NCI-H1092 (cell line): ENCODE measurements around the gene CARD14.
"Not testable (repeated sequence)": the region's sequence is repeated elsewhere in the genome, so short reads cannot be mapped to it uniquely, and the experiment has no call there.

Experiments used
- DNase-seq: peaks from one replicate; lab custom pipeline; 2025; lab: John Stamatoyannopoulos, UW

The CARD14 gene

DNA sequence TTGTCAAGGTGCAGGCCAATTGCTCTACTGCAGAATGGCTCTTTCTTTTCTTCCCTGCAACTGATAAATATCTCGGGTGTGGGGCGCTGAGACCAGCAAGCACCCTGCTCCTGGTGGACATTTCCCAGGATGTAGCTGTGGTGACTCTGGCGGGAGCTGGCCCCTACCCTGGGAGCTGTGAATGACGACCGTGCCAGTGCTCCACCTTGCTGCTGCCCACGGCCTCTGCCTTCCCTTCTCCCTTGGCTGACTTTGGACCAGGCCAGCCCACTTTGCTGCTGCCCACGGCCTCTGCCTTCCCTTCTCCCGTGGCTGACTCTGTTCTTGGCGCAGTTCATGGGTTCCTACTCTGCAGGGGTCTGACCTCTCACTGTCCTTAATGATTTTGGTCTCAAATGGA, 16.1 kb downstream of the CARD14 start:
- no peak for DNase-seq

DNA sequence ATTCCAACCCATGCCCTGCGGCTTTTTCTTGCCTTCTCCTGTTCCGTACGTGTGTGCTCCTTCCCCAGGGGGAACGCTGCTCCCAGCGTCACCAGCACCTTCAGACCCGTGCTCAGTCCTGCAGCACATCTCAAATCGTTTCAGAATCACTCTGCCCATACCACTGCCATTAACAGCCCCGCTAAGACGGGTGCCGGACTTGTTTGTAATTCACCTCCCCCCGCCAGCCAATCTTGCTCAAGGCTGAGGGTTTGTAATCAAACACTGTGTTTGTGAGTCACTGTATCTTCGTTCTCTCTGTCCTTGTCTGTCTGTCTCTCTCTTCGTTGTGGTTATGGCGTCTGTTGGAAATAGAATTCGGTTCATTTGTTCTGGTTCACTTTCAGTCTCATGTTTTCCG, 17.3 kb downstream of the CARD14 start:
- DNase-seq: no peak

DNA sequence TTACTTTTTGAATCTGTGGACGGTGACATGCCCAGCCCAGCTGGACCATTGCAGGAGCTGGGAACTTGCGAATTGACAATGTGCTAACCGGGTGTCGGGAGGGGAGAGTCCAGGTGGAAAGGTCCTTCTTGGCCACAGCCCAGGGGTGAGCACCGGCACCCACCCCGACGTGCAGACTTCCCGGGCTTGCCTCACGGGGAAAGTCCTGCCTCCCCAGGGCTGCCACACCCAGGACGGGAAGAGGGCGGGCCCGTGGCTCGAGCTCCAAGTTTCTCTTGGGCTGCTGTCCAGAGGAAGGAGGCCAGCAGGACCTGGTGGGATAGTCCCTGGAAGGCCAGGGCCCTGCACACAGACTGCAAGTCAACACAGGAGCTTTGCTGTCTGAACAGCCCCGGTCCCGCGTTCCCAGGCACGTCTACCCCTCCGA, 17.7 kb downstream of the CARD14 start:
- no peak for DNase-seq

DNA sequence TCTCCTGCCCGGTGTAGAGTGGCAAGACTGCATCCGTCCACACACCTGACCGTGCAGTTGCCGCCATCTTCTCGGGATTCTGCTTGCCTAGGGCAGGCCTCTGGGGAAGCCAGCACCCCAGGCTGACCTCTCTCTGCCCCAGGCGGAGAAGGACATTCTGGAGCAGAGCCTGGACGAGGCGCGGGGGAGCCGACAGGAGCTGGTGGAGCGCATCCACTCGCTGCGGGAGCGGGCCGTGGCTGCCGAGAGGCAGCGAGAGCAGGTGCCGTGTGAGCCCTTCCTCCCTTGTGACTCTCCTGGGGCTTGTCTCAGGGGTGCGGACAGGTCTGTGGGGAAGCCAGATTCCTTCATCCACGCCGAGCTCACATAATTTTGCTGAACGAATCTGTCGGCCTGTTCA, 19.8 kb downstream of the CARD14 start:
- DNase-seq: no peak

DNA sequence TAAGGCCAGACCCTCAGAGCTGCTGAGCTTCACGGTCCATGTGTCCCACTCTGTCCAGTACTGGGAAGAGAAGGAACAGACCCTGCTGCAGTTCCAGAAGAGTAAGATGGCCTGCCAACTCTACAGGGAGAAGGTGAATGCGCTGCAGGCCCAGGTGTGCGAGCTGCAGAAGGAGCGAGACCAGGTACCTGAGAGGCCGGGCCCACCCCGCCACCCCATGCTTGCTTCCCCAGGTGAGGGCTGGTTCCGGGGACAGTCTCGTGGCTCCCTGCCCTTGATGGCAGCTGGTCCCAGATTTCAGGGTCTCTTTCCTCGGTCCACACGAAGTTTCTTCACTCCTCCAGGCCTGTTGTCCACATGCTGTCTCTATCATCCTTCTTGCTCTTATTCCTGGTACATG, 20.9 kb downstream of the CARD14 start:
- DNase-seq: no peak

DNA sequence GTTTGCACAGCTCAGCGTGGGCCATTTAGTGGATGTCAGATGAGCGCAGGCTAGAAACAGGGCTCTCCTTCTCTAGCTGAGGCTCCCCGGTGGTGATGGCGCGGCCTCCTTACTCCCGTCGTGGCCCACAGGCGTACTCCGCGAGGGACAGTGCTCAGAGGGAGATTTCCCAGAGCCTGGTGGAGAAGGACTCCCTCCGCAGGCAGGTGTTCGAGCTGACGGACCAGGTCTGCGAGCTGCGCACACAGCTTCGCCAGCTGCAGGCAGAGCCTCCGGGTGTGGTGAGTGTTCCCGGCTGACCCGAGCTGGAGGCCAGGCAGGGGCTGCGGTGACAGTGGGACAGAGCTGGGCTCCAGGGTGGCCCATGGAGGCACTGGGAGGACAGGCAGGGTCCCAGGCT, 21.4 kb downstream of the CARD14 start:
- DNase-seq: no peak

GRCh38 chr17:80191865-80192661, 22.2 kb downstream of the CARD14 start:
- DNase-seq: no peak

- no peak for DNase-seq
Measured at GRCh38 chr17:80195141-80195540, 25.3 kb downstream of the CARD14 start.

DNA sequence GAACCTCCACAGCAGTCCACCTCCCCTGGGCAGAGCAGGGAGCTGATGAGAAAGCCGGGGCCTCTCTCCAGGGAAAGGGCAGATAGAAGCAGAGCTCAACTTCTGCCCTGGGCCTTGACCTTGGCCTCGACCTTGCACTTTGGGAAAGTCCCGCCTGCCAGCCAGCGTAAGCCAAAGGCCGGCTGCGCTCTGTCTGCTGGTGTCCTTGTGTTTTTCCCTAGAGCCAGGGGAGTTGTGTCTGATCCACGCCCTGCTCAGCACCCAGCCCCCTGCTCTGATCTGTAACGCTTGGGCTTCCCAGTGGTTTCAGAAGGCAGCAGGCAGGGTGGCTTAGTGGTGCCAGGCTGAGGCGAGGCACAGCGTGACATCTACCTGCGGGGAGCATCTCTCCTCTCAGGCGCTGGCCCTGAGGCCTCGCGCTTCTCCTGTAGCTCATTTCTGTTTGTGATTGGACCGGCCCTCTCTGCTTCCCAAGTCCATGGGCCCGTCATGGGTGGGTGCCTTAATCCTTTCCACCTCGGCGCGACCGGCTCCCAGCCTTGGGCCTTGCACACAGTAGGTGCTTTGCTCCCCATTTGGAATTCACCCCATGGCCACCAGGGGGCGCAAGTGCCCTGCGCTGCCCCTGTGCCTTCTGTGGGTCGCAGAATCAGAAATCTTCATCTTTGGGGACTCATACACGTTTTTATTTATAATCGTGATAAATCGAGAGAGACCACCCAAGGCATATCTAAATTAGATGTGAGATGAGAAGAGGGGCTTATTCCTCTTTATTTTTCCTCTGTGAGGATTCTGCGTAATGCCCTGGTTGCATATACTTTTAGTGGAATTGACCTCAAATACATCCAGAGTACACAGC, 26.1 kb downstream of the CARD14 start:
- no peak for DNase-seq

- DNase-seq: no peak
Measured at GRCh38 chr17:80196652-80197051, 26.8 kb downstream of the CARD14 start.

- no peak for DNase-seq
Measured at GRCh38 chr17:80198144-80198661, 28.4 kb downstream of the CARD14 start.

DNA sequence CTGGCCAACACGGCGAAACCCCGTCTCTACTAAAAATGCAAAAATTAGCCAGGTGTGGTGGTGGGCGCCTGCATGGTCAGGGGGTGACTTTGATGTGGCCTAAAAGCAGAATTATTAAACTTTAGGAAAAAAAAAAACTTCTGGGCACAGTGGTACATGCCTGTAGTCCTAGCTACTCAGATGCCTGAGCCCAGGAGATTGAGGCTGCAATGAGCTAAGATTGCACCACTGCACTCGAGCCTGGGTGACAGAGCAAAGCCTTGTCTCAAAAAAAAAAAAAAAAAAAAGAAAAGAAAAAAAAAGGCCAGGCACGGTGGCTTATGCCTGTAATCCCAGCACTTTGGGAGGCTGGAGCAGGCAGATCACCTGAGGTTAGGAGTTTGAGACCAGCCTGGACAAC, 29.5 kb downstream of the CARD14 start:
- not testable (repeated sequence) for DNase-seq

DNA sequence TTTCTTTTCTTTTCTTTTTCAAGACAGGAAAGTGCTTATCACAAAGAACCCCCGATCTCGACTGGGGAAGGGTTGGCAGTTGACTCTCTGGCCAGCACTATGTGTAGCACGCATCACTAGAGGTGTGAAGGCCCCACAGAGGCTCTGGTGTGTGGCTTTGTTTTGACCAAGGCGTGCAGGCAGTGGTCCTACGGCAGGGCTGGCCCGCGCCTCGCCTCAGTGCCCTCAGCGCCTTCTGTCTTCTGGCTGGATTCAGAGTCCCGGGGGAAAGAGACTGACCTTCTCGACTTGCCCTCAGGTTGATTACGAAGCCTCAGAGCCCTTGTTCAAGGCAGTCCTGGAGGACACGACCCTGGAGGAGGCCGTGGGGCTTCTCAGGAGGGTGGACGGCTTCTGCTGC, 31.6 kb downstream of the CARD14 start:
- no peak for DNase-seq

- no peak for DNase-seq
Measured at GRCh38 chr17:80202197-80202596, 32.4 kb downstream of the CARD14 start.

DNA sequence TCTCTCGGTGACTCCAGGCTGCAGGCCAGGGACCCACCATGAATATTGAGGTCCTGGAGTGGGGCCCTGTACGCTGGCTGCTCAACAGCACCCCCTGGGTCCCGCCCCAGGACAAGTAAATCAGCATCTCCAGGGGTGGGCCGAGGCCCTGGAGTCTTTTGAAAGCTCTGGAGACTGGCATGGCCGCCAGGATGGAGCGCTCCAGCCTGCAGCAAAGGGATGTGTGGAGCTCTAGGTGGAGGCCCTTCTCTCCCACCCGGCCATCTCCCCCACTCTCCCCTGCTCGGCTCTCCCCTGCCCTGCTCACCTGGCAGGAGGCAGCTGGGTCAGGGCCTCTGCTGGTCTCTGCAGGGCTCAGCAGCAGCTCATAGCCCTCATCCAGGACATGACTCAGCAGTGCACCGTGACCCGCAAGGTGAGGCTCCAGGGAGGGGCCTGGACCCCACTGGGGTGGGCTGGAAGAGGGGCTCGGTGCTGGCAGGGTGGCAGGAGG, 33.7 kb downstream of the CARD14 start:
- DNase-seq: no peak

DNA sequence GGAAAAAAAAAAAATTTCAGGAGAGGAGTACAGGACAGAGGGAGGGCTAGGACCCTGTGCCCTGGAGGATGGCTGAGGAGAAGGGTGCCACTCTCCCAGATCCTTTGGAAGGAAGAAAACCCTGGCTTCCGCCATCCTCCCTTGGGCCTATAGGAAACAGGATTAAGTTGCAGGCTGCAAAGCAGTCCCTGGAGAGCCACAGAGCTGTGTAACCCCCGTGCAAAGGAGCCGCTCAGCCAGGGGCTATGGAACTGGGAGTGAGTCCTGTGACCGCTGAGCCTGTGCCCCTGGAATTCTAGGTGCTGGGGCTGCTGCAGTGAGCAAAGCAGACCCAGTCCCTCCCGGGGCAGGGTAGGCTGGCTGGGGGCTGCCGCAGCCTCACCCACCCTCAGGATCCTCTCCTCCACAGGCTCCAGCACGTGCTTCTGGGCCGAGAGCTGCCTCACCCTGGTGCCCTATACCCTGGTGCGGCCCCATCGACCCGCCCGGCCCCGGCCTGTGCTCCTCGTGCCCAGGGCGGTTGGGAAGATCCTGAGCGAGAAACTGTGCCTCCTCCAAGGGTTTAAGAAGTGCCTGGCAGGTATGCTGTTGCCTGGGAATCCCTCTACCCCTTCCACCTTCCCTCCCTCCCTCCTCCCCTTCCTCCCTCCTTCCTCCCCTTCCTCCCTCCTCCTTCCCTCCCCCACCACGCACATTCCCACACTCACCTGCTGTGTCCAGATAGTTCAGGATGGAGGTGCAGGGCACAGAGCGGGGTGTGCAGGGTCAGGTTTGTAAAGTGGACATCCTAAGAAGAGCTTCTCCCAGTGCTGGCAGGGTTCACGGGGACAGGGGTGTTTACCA, 35.0 kb downstream of the CARD14 start:
- no peak for DNase-seq

- no peak for DNase-seq
Measured at GRCh38 chr17:80205811-80206210, 36.0 kb downstream of the CARD14 start.

GRCh38 chr17:80208050-80208449, 38.2 kb downstream of the CARD14 start:
- no peak for DNase-seq

DNA sequence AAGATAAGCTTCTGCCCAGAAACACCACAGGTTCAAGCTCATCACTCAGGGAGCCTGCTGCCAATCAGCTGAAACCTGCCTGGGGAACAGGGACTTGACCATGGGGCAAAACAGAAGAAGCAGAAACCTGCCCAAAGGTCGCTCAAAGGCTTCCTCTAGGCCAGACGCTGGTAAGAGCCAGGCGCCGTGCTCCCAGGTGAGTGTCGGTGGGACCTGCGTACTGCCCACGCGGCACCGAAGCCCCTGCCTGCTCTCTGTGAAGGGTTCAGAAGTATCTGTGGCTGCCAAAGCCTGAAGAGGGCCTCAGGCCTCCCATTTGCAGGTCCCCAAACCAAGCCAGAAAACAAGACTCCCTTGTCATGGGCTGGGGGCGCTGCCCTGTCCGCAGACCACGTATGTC, 39.9 kb downstream of the CARD14 start:
- DNase-seq: no peak

DNA sequence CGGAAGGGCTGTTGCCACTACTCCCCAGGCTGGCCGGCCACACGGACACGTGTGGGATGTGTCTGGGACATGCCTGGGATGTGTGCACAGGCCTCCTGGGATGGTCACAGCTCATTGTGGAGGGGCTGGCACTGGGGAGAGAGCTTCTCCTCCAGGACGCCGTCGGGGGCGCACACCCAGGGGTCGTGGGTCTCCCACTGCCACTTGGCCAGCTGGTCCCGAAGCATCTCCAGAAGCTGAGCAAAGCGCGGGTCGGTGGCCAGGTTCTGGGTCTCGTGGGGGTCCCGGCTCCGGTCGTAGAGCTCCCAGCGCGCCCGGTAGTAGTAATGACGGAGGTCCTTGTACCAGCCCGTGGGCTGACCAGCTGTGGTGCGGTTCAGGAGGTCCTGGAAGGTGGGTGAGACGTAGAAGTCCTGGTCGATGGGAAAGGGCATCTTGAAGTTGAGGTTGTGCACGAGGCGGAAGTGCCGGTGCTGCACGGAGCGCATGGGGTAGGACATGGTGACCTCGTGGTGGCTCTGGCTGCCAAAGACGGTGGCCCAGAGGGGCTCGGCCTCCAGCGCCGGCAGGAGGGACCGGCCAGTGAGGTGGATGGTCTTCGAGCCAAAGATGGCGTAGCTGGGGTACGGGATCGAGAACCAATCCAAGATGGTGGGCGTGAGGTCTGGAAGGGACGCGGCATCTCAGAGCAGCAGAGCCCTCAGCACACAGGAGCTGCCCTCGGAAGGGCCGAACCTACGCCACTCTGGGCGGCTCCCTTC, 40.7 kb downstream of the CARD14 start:
- DNase-seq: no peak

- peak; percentile 71 for DNase-seq
Measured at GRCh38 chr17:80212109-80212508, 42.3 kb downstream of the CARD14 start.
